Ishikawa (cell line): Measurements from ENCODE around the gene HNRNPL.

Source experiments
- CEBPB ChIP-seq: IDR thresholded peaks from 2 replicates; pipeline ENCODE4 v1.6.1; 2012
- CREB1 ChIP-seq: IDR thresholded peaks from 2 replicates; pipeline ENCODE4 v1.6.1; 2012; ENCODE audit warnings: low read depth
- EGR1 ChIP-seq: IDR thresholded peaks from 2 replicates; pipeline ENCODE4 v1.6.1; 2012
- EP300 ChIP-seq: IDR thresholded peaks from 2 replicates; pipeline ENCODE4 v1.6.1; 2012; ENCODE audit warnings: borderline replicate concordance
- FOXM1 ChIP-seq: IDR thresholded peaks from 2 replicates; pipeline ENCODE4 v1.6.1; 2012; ENCODE audit warnings: low read depth, borderline replicate concordance
- NFIC ChIP-seq: IDR thresholded peaks from 2 replicates; pipeline ENCODE4 v1.6.1; 2012
- RAD21 ChIP-seq: IDR thresholded peaks from 2 replicates; pipeline ENCODE4 v1.6.1; 2012; ENCODE audit warnings: low read depth
- TAF1 ChIP-seq: IDR thresholded peaks from 2 replicates; pipeline ENCODE4 v1.6.1; 2012; ENCODE audit warnings: low read depth, mild to moderate bottlenecking
- TCF12 ChIP-seq: IDR thresholded peaks from 2 replicates; pipeline ENCODE4 v1.6.1; 2012; ENCODE audit warnings: low read depth
- TEAD4 ChIP-seq: IDR thresholded peaks from 2 replicates; pipeline ENCODE4 v1.6.1; 2012
- YY1 ChIP-seq: IDR thresholded peaks from 2 replicates; pipeline ENCODE4 v1.6.1; 2012; ENCODE audit warnings: low read depth
- ZBTB7A ChIP-seq: IDR thresholded peaks from 2 replicates; pipeline ENCODE4 v1.6.1; 2012; ENCODE audit warnings: low read depth
- TF ChIP-seq, protein P1 (sequence below): IDR thresholded peaks from 2 replicates; pipeline ENCODE4 v1.6.1; 2012
- TF ChIP-seq, protein P2 (sequence below): IDR thresholded peaks from 2 replicates; pipeline ENCODE4 v1.6.1; 2012; ENCODE audit warnings: low read depth, mild to moderate bottlenecking
- TF ChIP-seq, protein P3 (sequence below): IDR thresholded peaks from 2 replicates; pipeline ENCODE4 v1.6.1; 2012

The HNRNPL gene

GRCh38 chr19:38826856-38827551 is 22.8 kb downstream of the HNRNPL start:
- TF ChIP-seq, protein P1, sequence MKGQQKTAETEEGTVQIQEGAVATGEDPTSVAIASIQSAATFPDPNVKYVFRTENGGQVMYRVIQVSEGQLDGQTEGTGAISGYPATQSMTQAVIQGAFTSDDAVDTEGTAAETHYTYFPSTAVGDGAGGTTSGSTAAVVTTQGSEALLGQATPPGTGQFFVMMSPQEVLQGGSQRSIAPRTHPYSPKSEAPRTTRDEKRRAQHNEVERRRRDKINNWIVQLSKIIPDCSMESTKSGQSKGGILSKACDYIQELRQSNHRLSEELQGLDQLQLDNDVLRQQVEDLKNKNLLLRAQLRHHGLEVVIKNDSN = no peak
- TF ChIP-seq CEBPB (no peak), RAD21 (no peak), TAF1 (no peak), TCF12 (no peak), ZBTB7A (no peak), NFIC (no peak), EGR1 (no peak), YY1 (no peak), FOXM1 (no peak), CREB1 (no peak), TEAD4 (no peak)
- TF ChIP-seq, protein P2, sequence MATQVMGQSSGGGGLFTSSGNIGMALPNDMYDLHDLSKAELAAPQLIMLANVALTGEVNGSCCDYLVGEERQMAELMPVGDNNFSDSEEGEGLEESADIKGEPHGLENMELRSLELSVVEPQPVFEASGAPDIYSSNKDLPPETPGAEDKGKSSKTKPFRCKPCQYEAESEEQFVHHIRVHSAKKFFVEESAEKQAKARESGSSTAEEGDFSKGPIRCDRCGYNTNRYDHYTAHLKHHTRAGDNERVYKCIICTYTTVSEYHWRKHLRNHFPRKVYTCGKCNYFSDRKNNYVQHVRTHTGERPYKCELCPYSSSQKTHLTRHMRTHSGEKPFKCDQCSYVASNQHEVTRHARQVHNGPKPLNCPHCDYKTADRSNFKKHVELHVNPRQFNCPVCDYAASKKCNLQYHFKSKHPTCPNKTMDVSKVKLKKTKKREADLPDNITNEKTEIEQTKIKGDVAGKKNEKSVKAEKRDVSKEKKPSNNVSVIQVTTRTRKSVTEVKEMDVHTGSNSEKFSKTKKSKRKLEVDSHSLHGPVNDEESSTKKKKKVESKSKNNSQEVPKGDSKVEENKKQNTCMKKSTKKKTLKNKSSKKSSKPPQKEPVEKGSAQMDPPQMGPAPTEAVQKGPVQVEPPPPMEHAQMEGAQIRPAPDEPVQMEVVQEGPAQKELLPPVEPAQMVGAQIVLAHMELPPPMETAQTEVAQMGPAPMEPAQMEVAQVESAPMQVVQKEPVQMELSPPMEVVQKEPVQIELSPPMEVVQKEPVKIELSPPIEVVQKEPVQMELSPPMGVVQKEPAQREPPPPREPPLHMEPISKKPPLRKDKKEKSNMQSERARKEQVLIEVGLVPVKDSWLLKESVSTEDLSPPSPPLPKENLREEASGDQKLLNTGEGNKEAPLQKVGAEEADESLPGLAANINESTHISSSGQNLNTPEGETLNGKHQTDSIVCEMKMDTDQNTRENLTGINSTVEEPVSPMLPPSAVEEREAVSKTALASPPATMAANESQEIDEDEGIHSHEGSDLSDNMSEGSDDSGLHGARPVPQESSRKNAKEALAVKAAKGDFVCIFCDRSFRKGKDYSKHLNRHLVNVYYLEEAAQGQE = no peak
- TF ChIP-seq, protein P3, sequence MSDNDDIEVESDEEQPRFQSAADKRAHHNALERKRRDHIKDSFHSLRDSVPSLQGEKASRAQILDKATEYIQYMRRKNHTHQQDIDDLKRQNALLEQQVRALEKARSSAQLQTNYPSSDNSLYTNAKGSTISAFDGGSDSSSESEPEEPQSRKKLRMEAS = no peak

DNA sequence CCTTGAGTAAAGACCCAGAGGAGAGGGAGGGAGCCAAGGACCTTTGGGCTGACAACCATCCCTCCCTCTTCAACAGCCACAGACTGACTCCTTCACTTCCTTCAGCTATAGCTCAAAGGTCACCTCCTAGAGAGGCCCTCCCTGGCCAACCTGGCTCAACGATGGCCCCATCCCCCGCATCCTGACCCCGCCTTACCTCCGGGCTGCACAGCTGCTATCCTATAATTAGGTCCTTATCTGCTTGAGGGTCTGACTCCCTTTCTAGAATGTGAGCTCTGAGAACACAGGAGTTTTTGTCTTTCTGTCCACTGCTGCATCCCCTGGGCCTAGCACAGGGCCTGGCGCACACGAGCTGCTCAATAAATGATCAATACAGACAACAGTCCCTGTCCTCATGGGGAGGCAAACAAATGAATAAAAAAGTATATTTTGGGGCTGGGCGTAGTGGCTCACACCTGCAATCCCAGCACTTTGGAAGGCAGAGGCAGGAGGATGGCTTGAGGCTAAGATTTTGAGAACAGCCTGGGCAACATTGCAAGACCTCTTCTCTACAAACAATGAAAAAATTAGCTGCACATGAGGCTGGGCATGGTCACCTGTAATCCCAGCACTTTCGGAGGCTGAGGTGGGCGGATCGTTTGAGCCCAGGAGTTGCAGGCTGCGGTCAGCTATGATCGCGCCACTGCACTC is 30.4 kb downstream of the HNRNPL start:
- no peak for TF ChIP-seq EP300
- no peak for TF ChIP-seq FOXM1
- TF ChIP-seq, protein P2 = no peak
- no peak for TF ChIP-seq EGR1
- no peak for TF ChIP-seq CREB1

DNA sequence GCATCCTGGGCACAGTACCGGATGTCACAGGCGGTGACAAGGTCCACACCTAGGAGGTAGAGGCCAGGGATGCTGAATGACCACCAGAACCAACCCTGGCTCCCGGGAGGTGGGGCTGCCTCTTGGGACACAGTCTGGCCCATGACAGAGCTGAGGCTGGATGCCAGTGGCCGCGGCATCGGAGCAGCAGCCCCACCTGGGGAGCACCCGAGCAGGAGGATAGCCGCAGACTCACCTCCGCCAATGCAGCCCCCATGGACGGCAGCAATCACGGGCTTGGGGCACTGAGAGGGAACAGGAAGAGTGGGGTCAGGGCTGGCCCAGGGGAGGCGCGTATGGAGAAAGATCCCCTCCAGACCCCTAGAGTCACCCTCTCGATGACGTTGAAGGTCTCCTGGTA is 32.7 kb downstream of the HNRNPL start:
- TF ChIP-seq EGR1 = no peak
- no peak for TF ChIP-seq CREB1
- no peak for TF ChIP-seq CEBPB
- TF ChIP-seq TCF12 = no peak
- TF ChIP-seq ZBTB7A = no peak
- TF ChIP-seq NFIC = no peak
- TF ChIP-seq, protein P3 = no peak
- TF ChIP-seq FOXM1 = no peak
- TF ChIP-seq, protein P1 = no peak
- no peak for TF ChIP-seq TAF1
- no peak for TF ChIP-seq EP300
- TF ChIP-seq, protein P2 = no peak
- TF ChIP-seq YY1 = no peak
- TF ChIP-seq TEAD4 = no peak

GRCh38 chr19:38816131-38816750 is 33.5 kb downstream of the HNRNPL start:
- TF ChIP-seq TAF1 = no peak
- no peak for TF ChIP-seq CREB1
- TF ChIP-seq FOXM1 = no peak
- TF ChIP-seq EGR1 = no peak
- TF ChIP-seq, protein P1 = no peak
- no peak for TF ChIP-seq EP300
